HepG2 (cell line): ENCODE results near the gene ALX4. TPM values are rescaled to one million over a fixed set of nuclear protein-coding genes. Genes with fewer than 3 reads are reported as not detected.

ENCODE experiments used
- ATAC-seq: fragments of 200-7000 bp; cut with Tn5 transposase; 3 replicates; pipeline ENCODE4 v1.9.1; 2020; ENCODE audit warnings: mild to moderate bottlenecking, moderate library complexity
- BruUV-seq: library from RNA; stranded (reverse); fragments of 400-500 nt; replicated peaks from 2 replicates; lab custom pipeline; 2021; lab: Mats Ljungman, UMichigan
- CTCF ChIA-PET: fragments of 300-600 bp; formaldehyde crosslinking; extraction: SDS; loops from one replicate; lab custom pipeline; 2021; ENCODE audit warnings: low total read pairs, inconsistent platforms, low intra/inter-chr PET ratio; lab: Yijun Ruan, JAX
- POLR2A ChIA-PET: fragments of 350-600 bp; sonication (Branson Sonifier 250); formaldehyde crosslinking; loops from one replicate; lab custom pipeline; 2020; ENCODE audit warnings: antibody characterized with exemption, inconsistent platforms; lab: Yijun Ruan, JAX
- DNase-seq: peaks from one replicate; pipeline ENCODE4 v3.0.0-alpha.2; 2015; ENCODE audit warnings: low spot score
- FAIRE-seq: peaks from 3 replicates; lab custom pipeline; 2011; peaks lifted over from hg19 to GRCh38; lab: Jason Lieb, UNC
- H2AFZ ChIP-seq: one replicate; pipeline ENCODE4 v1.6.1; 2011; ENCODE audit warnings: low read length, inconsistent platforms
- H3K27ac ChIP-seq: fragments of 300-600 bp; 3 replicates; pipeline ENCODE4 v1.8.0; 2011; ENCODE audit warnings: mixed run types, mild to moderate bottlenecking, mixed read lengths, low read length, inconsistent platforms; ENCODE audit not compliant: insufficient read depth; ENCODE audit errors: extremely low read length
- H3K27me3 ChIP-seq, 2 experiments: fragments of 200-600 bp in 1 of 2; 2 replicates in 1 of 2; 3 replicates in 1 of 2; pipeline versions ENCODE4 v1.6.0 to v1.8.0; 2011; ENCODE audit warnings: low read length in 2 of 2, mild to moderate bottlenecking in 2 of 2, moderate library complexity in 2 of 2, inconsistent platforms in 1 of 2; ENCODE audit not compliant: insufficient read depth in 2 of 2, control insufficient read depth in 1 of 2
- H3K36me3 ChIP-seq, 2 experiments: fragments of 200-600 bp in 1 of 2; replicated peaks in 1 of 2; 2 replicates in 1 of 2; 3 replicates in 1 of 2; pipeline versions ENCODE4 v1.5.1 to v1.8.0; 2011; ENCODE audit warnings: low read length in 2 of 2, inconsistent platforms in 1 of 2; ENCODE audit not compliant: insufficient read depth in 2 of 2, control insufficient read depth in 1 of 2
- H3K4me1 ChIP-seq: 2 replicates; pipeline ENCODE4 v1.5.1; 2012; ENCODE audit warnings: low read length, inconsistent platforms; ENCODE audit not compliant: insufficient read depth
- H3K4me2 ChIP-seq: 2 replicates; pipeline ENCODE4 v1.6.0; 2011; ENCODE audit warnings: low read depth, low read length, inconsistent platforms
- H3K4me3 ChIP-seq, 3 experiments: fragments of 200-600 bp in 1 of 3; sonication (generic), shearing (Covaris generic) in 1 of 3; replicated peaks in 1 of 3; 2 replicates each; pipeline ENCODE4 v1.5.1; 2011 to 2016; ENCODE audit warnings: low read length in 3 of 3, inconsistent platforms in 2 of 3, low read depth in 2 of 3, mild to moderate bottlenecking in 2 of 3, control low read depth in 1 of 3, mixed read lengths in 1 of 3; ENCODE audit not compliant: insufficient read depth in 1 of 3
- H3K79me2 ChIP-seq: one replicate; pipeline ENCODE4 v1.6.1; 2011; ENCODE audit warnings: low read length, inconsistent platforms; ENCODE audit not compliant: insufficient read depth
- H3K9ac ChIP-seq: 2 replicates; pipeline ENCODE4 v1.6.0; 2011; ENCODE audit warnings: mild to moderate bottlenecking, low read depth, low read length, inconsistent platforms; ENCODE audit not compliant: insufficient read depth
- H3K9me3 ChIP-seq: 2 replicates; pipeline ENCODE4 v1.5.1; 2012; ENCODE audit warnings: mild to moderate bottlenecking, low read length
- H4K20me1 ChIP-seq: 2 replicates; pipeline ENCODE4 v1.6.0; 2011; ENCODE audit warnings: inconsistent platforms, mild to moderate bottlenecking, low read length, moderate library complexity; ENCODE audit not compliant: insufficient read depth
- KLF12 ChIP-seq: sonication (generic); formaldehyde crosslinking; IDR thresholded peaks from 2 replicates; pipeline ENCODE4 v1.4.0; 2020; ENCODE audit warnings: missing genetic modification reagents, borderline replicate concordance
- MXD4 ChIP-seq: IDR thresholded peaks from 2 replicates; pipeline ENCODE4 v1.6.1; 2016; ENCODE audit warnings: mild to moderate bottlenecking, missing biosample characterization, missing genetic modification reagents
- ZNF768 ChIP-seq: sonication (generic); formaldehyde crosslinking; IDR thresholded peaks from 2 replicates; pipeline ENCODE4 v1.4.0; 2020; ENCODE audit warnings: missing genetic modification reagents
- WGBS: methylation state at CpG from one replicate; pipeline ENCODE4 v1.1.6; 2017; ENCODE audit warnings: low lambda C conversion rate; 5-methylcytosine and 5-hydroxymethylcytosine counted together
- in situ Hi-C: cut with HindIII; loops from 2 replicates; pipeline ENCODE4 v1.10.0; 2017; ENCODE audit warnings: low pct_unique_long_range_greater_than_20kb; ENCODE audit not compliant: extremely low pct_ligation_motif_present
- intact Hi-C: fragments of 100-400 bp; cut with micrococcal nuclease; formaldehyde crosslinking; loops from one replicate; pipeline ENCODE4 v1.10.0; 2022; ENCODE audit not compliant: unreplicated experiment
- polyA plus RNA-seq, 8 experiments: library from polyadenylated mRNA; depleted of rRNA in 3 of 8; stranded (reverse) in 7 of 8; unstranded in 1 of 8; fragments of >200 nt; fragmentation: Illumina TruSeq in 4 of 8; extraction: Trizol in 4 of 8; gene quantifications; 2 replicates each; pipeline versions ENCODE4 v1.2.1 to v1.2.3, GENCODE V29; 2011 to 2016; ENCODE audit warnings: low read depth in 4 of 8, missing spikeins in 1 of 8, mixed read lengths in 1 of 8; ENCODE audit not compliant: insufficient read depth in 1 of 8
- total RNA-seq, 5 experiments: library from RNA; depleted of rRNA; stranded (reverse); fragments of >200 nt; fragmentation: Illumina TruSeq; extraction: Trizol; gene quantifications; 2 replicates each; pipeline ENCODE4 v1.2.3, GENCODE V29; 2016; ENCODE audit warnings: low read depth in 1 of 5

ALX4 gene
- total and polyA plus RNA-seq, 2 of the 13 experiments (the other 11 are each of a cell fraction or from before 2014, with no cell fraction given): not detected

DNA sequence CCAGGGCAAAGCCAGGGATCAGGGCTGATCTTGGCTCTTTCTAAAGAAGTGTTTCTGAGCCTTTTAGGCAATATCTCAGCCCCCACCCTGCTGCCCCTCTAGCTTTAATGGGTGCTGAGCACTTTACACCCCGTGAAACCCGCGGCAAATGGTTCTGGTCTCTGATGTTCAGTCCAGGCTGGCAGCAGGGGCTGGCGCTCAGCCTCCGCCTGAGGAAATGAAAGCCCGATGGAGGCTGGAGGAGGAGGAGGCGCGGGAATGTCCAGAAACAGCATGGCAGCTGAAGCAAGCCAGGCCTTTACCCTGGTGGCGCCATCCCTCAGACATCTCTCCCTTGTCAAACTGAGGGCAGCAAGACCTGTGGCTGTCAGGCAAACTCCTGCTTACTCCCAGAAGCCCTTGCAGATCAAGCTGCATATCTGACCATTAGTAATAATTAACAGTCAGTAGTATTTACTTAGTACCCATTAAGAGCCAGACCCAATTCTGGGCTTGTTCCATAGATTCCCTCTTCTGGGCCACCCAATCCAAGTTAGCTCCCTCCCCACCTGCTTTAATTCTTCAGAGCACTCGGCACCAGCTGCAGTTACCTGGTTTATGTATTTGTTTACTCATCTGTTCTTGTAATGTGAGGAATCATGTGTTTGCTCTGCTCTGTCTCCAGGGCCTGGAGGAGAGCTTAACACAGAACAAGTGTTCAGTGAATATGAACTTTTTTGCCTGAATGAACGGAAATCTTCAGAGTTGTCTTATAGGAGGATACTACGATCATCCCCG, 15.0 kb upstream of the ALX4 start:
- Histone ChIP-seq H3K4me3 (no peak overlapping the region), H3K4me2 (no peak overlapping the region), H4K20me1 (no peaks in the 10 kb centered on the region), H3K27me3 (peaks cover 2 to 70% of the 10 kb centered on the region in 2 experiments; a peak in 4 of 5 replicates), H3K9ac (no peak overlapping the region), H3K9me3 (no peaks in the 10 kb centered on the region), H3K27ac (no peak overlapping the region), H3K36me3 (no peaks in the 10 kb centered on the region), H3K79me2 (no peaks in the 10 kb centered on the region), H2AFZ (no peak overlapping the region), H3K4me1 (no peaks in the 10 kb centered on the region)
- ChIA-PET POLR2A (no interaction called here), CTCF (no interaction called here)
- DNase-seq (no peak), FAIRE-seq (no peak), ATAC-seq (no peak)
- no TSS peak for BruUV-seq
- intact Hi-C loops (no loop called here), in situ Hi-C loops (loop anchor here (25.0 kb wide), 2 partner anchors 87 to 562 kb away; no protein-coding TSS in a partner anchor)
- TF ChIP-seq KLF12 (CRISPR knock-in tag): no peak
- 13% methylated on average over 10 of the region's 13 CpGs for WGBS

DNA sequence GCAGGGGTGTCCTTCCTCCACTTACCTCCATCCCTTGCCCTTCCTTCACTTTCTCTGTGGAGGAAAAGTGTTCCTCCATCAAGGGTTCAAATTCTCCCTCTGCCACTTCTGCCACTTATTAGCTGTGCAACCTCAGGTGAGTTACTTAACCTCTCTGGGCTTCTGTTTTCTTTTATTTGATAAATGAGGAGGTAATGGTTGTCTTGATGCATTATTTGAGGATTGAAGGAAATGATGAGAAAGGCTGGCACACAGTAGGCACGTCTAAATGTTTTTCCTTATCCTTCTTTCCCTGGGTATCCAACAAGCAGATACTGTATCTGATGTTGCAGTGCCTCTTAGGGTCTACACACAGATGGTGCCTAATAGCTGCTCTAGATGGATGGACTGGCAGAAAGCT, 14.3 kb upstream of the ALX4 start:
- WGBS: 14% methylated on average over 1 of the region's 1 CpG
- no peak for FAIRE-seq
- TF ChIP-seq ZNF768: peak; percentile 40; the same call in 1 of the 2 replicates
- no peak for TF ChIP-seq MXD4 (CRISPR knock-in tag)
- H3K4me3 ChIP-seq: no peak overlapping the region
- H3K4me1 ChIP-seq: no peaks in the 10 kb centered on the region
- H4K20me1 ChIP-seq: no peaks in the 10 kb centered on the region
- H2AFZ ChIP-seq: no peak overlapping the region
- no peaks in the 10 kb centered on the region for H3K9me3 ChIP-seq
- BruUV-seq: no TSS peak
- no peak overlapping the region for H3K4me2 ChIP-seq
- H3K27me3 ChIP-seq: peaks cover 6 to 77% of the 10 kb centered on the region in 2 experiments
- H3K9ac ChIP-seq: no peak overlapping the region
- in situ Hi-C loops: loop anchor here (25.0 kb wide), 2 partner anchors 88 to 563 kb away; no protein-coding TSS in a partner anchor
- CTCF ChIA-PET: no interaction called here
- no peaks in the 10 kb centered on the region for H3K36me3 ChIP-seq
- no peak for DNase-seq
- H3K79me2 ChIP-seq: no peaks in the 10 kb centered on the region
- H3K27ac ChIP-seq: no peak overlapping the region
- intact Hi-C loops: no loop called here
- POLR2A ChIA-PET: no interaction called here
- ATAC-seq: no peak
